ENCODE measurements around the gene PCSK7.

GRCh38 chr11:117232092-117232878 is 412 bp upstream of the PCSK7 start, which contains the start of gene RNF214:
- peak; percentile 59; the same call in 1 of the 2 replicates for TF ChIP-seq POLR2AphosphoS5 (IDR thresholded peaks at IDR 0.05; ENCODE audit: low read depth, low read length)
- no peak for TF ChIP-seq TAF1 (IDR thresholded peaks at IDR 0.05; ENCODE audit: borderline replicate concordance, insufficient read depth, low read length)
- TF ChIP-seq SIN3A (IDR thresholded peaks at IDR 0.05; ENCODE audit: borderline replicate concordance, insufficient read depth, low read length) = no peak
- peak; percentile 86 for TF ChIP-seq FOXP2 (optimal IDR thresholded peaks at IDR 0.05; ENCODE audit: borderline replicate concordance, extremely low read depth, extremely low read length, insufficient read depth)
- TF ChIP-seq REST (IDR thresholded peaks at IDR 0.05; ENCODE audit: insufficient read depth in 1 of 2, low read depth in 2 of 2, low read length in 2 of 2) = no peak
